DND-41 (cell line): ENCODE results near the gene RBMS3.

Experiments used
- ATAC-seq: fragments of 200-7000 bp; cut with Tn5 transposase; 3 replicates; pipeline ENCODE4 v1.9.1; 2021; ENCODE audit warnings: low read depth; ENCODE audit not compliant: insufficient read depth
- DNase-seq: peaks from one replicate; pipeline ENCODE4 v3.0.0-alpha.2; 2020
- H2AFZ ChIP-seq: 2 replicates; pipeline ENCODE4 v1.6.0; 2012; ENCODE audit warnings: low read depth, low read length
- H3K27ac ChIP-seq: 2 replicates; pipeline ENCODE4 v1.5.1; 2012; ENCODE audit warnings: low read length, inconsistent platforms
- H3K27me3 ChIP-seq: fragments of 200-600 bp; sonication (generic); 2 replicates; pipeline ENCODE4 v1.6.0; 2012; ENCODE audit warnings: low read length, mild to moderate bottlenecking, inconsistent platforms; ENCODE audit not compliant: insufficient read depth, poor library complexity
- H3K36me3 ChIP-seq: 2 replicates; pipeline ENCODE4 v1.5.1; 2012; ENCODE audit warnings: low read length, inconsistent platforms; ENCODE audit not compliant: insufficient read depth
- H3K4me1 ChIP-seq: 2 replicates; pipeline ENCODE4 v1.5.1; 2012; ENCODE audit warnings: mild to moderate bottlenecking, low read length; ENCODE audit not compliant: insufficient read depth
- H3K4me2 ChIP-seq: 2 replicates; pipeline ENCODE4 v1.6.0; 2012; ENCODE audit warnings: mild to moderate bottlenecking, moderate library complexity, low read length, inconsistent platforms; ENCODE audit not compliant: insufficient read depth
- H3K4me3 ChIP-seq, 2 experiments: fragments of 200-600 bp in 1 of 2; shearing (Covaris generic) in 1 of 2; 2 replicates each; pipeline ENCODE4 v1.5.1; 2012 to 2016; ENCODE audit warnings: inconsistent platforms in 2 of 2, low read length in 2 of 2, mild to moderate bottlenecking in 2 of 2, low read depth in 1 of 2, moderate library complexity in 1 of 2
- H3K79me2 ChIP-seq: 2 replicates; pipeline ENCODE4 v1.6.0; 2012; ENCODE audit warnings: low read length, inconsistent platforms; ENCODE audit not compliant: insufficient read depth
- H3K9ac ChIP-seq: 2 replicates; pipeline ENCODE4 v1.6.0; 2012; ENCODE audit warnings: low read depth, mild to moderate bottlenecking, inconsistent platforms, low read length, moderate library complexity
- H3K9me3 ChIP-seq: 2 replicates; pipeline ENCODE4 v1.5.1; 2012; ENCODE audit warnings: low read length, moderate library complexity, mild to moderate bottlenecking, inconsistent platforms; ENCODE audit not compliant: insufficient read depth, severe bottlenecking
- H4K20me1 ChIP-seq: 2 replicates; pipeline ENCODE4 v1.6.0; 2012; ENCODE audit warnings: low read length; ENCODE audit not compliant: insufficient read depth
- EZH2 ChIP-seq: IDR thresholded peaks from 3 replicates; pipeline ENCODE4 v1.6.1; 2012; ENCODE audit warnings: borderline replicate concordance, low read depth, mild to moderate bottlenecking, moderate library complexity, low read length, inconsistent platforms; ENCODE audit not compliant: severe bottlenecking
- TF ChIP-seq, protein P1 (sequence below): IDR thresholded peaks from 2 replicates; pipeline ENCODE4 v1.5.1; 2012; ENCODE audit warnings: borderline replicate concordance, low read length, moderate library complexity, mild to moderate bottlenecking; ENCODE audit not compliant: poor library complexity, severe bottlenecking; ENCODE audit errors: extremely low read depth

RBMS3 gene

DNA sequence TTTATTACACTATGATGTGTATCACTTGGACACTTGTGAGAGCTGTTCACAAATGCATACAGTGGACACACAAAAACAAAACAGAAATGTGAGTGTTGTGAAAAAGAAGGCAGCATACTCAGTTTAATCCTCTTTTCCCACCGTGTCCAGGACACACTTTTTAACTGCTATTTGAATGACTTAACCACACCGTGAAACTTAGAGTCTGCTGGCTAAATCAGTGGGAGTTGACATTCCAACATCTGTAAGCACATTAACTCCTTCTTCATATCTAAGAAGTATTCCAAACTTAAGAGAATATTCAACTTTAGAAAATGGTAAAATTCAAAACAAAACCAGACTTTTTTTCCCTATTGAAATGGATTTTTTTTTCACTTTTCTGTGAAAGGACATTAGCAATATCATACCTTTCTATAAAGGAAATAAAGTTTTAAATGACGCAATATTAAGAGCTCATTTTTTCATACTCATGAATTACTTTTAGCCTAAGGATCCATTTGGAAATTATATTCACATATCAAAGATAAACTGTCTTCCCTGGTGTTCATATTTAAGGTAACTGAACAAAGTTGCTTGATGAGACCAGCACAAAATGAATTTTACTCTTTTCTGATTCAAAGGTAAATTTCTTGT lies 316.6 kb downstream of the RBMS3 start:
- Histone ChIP-seq H2AFZ (no peak overlapping the region), H3K9me3 (no peaks in the 10 kb centered on the region), H3K4me2 (no peak overlapping the region), H3K9ac (no peak overlapping the region), H3K4me3 (no peak overlapping the region), H3K27ac (no peak overlapping the region), H3K4me1 (no peaks in the 10 kb centered on the region), H3K27me3 (no peaks in the 10 kb centered on the region), H3K79me2 (no peaks in the 10 kb centered on the region), H4K20me1 (no peaks in the 10 kb centered on the region), H3K36me3 (no peaks in the 10 kb centered on the region)
- DNase-seq (no peak), ATAC-seq (no peak)
- TF ChIP-seq EZH2: no peak
- TF ChIP-seq, protein P1, sequence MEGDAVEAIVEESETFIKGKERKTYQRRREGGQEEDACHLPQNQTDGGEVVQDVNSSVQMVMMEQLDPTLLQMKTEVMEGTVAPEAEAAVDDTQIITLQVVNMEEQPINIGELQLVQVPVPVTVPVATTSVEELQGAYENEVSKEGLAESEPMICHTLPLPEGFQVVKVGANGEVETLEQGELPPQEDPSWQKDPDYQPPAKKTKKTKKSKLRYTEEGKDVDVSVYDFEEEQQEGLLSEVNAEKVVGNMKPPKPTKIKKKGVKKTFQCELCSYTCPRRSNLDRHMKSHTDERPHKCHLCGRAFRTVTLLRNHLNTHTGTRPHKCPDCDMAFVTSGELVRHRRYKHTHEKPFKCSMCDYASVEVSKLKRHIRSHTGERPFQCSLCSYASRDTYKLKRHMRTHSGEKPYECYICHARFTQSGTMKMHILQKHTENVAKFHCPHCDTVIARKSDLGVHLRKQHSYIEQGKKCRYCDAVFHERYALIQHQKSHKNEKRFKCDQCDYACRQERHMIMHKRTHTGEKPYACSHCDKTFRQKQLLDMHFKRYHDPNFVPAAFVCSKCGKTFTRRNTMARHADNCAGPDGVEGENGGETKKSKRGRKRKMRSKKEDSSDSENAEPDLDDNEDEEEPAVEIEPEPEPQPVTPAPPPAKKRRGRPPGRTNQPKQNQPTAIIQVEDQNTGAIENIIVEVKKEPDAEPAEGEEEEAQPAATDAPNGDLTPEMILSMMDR: no peak

DNA sequence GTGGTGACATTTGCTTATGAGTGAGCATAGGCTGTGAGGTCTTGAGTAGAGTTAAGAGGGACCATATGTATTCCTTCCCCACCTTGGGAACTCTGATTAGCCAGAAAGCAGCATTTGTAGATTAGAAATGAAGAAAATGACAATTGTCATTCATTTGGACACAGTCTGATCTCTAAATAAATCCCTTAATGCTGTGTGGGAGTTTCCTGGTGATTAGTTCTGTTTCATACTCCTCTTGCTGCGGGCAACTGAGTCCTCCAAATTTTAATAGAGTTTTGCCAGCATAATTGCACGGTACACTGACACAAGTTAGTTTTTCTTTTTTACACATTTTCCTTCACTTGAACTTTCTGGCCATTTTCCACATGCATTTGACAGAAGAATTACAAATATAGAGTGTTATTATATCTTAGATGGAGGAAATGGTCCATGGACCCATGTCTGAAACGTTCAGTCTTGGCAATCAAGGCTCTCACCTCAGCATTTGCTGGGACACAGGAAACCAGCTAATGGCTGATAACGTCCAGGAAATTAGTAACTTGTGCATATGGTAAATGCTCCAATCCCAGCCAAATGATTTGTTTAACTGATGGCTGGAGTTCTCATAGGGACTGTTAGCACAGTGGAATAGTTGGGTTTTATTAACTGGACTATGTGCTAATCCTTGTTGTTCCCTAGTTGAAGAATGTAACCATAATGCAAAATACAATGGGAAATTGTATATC lies 321.2 kb downstream of the RBMS3 start:
- no peak overlapping the region for H3K4me3 ChIP-seq
- H3K4me1 ChIP-seq: no peaks in the 10 kb centered on the region
- no peak for DNase-seq
- H3K4me2 ChIP-seq: no peak overlapping the region
- no peaks in the 10 kb centered on the region for H3K79me2 ChIP-seq
- H3K9ac ChIP-seq: no peak overlapping the region
- no peaks in the 10 kb centered on the region for H4K20me1 ChIP-seq
- no peaks in the 10 kb centered on the region for H3K27me3 ChIP-seq
- TF ChIP-seq, protein P1: no peak
- no peak for TF ChIP-seq EZH2
- H3K9me3 ChIP-seq: no peaks in the 10 kb centered on the region
- H3K27ac ChIP-seq: no peak overlapping the region
- no peak overlapping the region for H2AFZ ChIP-seq
- ATAC-seq: no peak
- no peaks in the 10 kb centered on the region for H3K36me3 ChIP-seq

DNA sequence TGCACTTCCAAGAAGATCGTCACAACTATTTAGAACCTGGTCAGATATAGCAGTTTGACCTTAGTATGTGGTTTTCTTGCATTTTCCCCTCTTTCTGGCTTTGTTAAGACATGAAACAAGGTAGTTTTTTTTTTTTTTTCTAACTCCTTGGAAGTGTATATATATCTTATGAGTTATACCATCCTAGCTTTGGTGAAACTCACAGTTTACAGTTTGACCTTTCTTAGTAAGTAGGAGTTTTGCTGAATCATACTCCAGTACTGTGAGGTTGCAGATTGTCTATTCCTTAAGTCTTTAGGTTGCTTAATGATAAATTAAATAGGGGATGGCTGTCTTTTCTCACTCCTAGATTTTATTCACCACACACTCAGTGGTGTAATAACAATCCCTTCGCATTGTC lies 325.0 kb downstream of the RBMS3 start:
- Histone ChIP-seq H2AFZ (no peak overlapping the region), H3K9me3 (no peaks in the 10 kb centered on the region), H3K27ac (no peak overlapping the region), H3K79me2 (no peaks in the 10 kb centered on the region), H4K20me1 (no peaks in the 10 kb centered on the region), H3K36me3 (no peaks in the 10 kb centered on the region), H3K9ac (no peak overlapping the region), H3K4me2 (no peak overlapping the region), H3K4me3 (no peak overlapping the region), H3K4me1 (no peaks in the 10 kb centered on the region), H3K27me3 (no peaks in the 10 kb centered on the region)
- no peak for ATAC-seq
- TF ChIP-seq EZH2: no peak
- TF ChIP-seq, protein P1: no peak
- DNase-seq: no peak
